VCaP (cell line): ENCODE results near the gene ATG4C.

ENCODE experiments used
- H3K27ac ChIP-seq: fragments of 450-650 bp; 2 replicates; pipeline ENCODE4 v1.5.1; 2017
- TF ChIP-seq, protein P1 (sequence below): fragments of 450-650 bp; conservative IDR thresholded peaks from 2 replicates; pipeline ENCODE4 v1.5.1; 2017; ENCODE audit warnings: mild to moderate bottlenecking, moderate library complexity

ATG4C gene

DNA sequence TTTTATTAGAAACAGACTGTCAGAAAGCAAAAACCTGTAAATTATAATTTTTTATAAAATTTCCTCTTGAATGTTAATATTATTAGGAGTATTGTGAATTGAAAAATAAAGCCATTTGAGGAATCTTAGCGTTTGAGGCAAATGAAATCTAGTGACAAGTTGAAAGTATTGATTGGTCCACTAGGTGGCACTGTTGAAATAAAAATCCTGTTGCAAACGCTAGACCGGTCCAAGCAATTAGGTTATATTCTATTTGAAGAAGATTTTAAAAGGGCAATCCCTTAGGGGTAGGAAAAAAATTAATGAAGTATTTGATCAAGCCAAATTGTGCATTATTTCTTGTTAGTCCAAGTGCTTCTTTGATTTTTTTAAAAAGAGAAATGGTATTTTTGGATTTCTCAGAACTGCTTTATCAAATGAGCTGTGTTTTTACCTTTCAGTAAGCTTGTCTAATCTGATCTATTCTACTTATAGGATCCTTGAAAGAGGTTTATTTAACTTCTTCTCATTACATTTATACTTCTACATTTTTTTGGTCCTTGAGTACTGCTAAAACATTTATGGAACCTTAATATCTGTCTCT, 57.7 kb downstream of the ATG4C start:
- TF ChIP-seq, protein P1, sequence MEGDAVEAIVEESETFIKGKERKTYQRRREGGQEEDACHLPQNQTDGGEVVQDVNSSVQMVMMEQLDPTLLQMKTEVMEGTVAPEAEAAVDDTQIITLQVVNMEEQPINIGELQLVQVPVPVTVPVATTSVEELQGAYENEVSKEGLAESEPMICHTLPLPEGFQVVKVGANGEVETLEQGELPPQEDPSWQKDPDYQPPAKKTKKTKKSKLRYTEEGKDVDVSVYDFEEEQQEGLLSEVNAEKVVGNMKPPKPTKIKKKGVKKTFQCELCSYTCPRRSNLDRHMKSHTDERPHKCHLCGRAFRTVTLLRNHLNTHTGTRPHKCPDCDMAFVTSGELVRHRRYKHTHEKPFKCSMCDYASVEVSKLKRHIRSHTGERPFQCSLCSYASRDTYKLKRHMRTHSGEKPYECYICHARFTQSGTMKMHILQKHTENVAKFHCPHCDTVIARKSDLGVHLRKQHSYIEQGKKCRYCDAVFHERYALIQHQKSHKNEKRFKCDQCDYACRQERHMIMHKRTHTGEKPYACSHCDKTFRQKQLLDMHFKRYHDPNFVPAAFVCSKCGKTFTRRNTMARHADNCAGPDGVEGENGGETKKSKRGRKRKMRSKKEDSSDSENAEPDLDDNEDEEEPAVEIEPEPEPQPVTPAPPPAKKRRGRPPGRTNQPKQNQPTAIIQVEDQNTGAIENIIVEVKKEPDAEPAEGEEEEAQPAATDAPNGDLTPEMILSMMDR: peak; percentile 71
- H3K27ac ChIP-seq: no peak overlapping the region

DNA sequence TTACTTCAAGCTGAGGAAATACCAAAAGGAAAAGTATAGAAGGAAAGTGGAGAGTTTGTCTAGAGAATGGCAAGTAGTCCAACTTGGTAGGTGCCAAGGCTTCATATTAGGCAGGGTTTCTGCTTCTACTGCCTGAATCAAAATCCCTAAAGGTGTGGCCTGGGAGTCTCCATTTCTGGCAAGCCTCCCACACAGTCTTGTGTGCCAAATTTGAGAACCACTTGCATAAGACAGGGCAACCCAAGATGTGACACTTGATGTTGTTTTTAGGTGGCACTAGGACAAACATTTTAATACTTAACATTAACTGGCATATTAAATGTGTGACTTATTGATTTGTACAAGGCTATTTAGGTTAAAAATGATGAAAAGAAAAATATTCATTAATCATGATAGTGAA, 60.1 kb downstream of the ATG4C start:
- TF ChIP-seq, protein P1: no peak
- H3K27ac ChIP-seq: no peak overlapping the region

DNA sequence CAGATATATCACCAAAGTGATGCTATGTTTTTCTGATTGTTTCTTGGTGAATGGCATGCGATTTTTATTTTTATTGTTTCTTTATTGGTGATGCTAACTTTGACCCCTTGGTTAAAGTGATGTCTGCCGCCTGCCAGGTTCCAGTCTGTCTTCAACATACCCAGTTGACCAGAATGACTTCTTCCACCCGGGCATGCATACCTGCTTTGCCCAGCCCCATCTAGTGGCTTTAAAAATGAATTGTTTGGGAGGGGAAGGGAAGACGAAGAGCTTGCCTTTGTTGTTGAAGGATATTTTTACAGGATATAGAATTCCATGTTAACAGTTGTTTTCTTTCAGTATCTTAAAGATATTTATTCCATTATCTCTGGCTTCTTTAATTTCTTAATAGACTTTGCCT, 65.1 kb downstream of the ATG4C start:
- no peak overlapping the region for H3K27ac ChIP-seq
- TF ChIP-seq, protein P1: peak; percentile 74

DNA sequence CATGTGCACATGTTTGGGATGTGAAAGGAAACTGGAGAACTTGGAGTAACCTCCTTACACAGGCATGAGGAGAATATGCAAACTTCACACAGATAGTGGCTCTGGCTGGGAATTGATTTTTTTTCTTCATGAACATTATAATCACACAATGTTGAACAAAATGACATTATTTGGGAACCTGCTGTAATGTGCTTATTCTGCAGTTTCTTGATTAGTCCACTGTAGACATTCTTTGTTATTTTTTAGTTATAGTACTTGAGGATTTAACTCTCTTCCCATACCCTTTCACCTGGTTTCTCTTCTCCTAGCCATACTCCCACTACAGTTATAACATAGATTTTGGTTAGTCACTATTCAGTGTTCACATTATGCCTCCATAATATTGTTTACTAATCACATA, 68.3 kb downstream of the ATG4C start:
- TF ChIP-seq, protein P1: no peak
- no peak overlapping the region for H3K27ac ChIP-seq

DNA sequence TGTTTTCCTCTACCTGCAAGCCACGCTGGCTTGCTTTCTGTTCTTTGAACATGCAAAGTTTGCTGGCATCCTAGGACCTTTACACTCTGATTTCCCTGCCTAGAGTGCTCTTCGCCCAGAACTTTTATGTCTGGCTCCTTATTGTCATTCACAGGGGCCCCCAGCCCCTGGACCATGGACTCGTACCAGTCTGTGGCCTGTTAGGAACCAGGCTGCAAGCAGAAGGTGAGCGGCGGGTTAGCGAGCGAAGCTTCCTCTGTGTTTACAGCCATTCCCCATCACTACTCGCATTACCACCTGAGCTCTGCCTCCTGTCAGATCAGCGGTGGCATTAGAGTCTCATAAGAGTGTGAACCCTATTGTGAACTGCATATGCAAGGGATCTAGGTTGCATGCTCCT, 73.0 kb downstream of the ATG4C start:
- TF ChIP-seq, protein P1: no peak
- no peak overlapping the region for H3K27ac ChIP-seq

DNA sequence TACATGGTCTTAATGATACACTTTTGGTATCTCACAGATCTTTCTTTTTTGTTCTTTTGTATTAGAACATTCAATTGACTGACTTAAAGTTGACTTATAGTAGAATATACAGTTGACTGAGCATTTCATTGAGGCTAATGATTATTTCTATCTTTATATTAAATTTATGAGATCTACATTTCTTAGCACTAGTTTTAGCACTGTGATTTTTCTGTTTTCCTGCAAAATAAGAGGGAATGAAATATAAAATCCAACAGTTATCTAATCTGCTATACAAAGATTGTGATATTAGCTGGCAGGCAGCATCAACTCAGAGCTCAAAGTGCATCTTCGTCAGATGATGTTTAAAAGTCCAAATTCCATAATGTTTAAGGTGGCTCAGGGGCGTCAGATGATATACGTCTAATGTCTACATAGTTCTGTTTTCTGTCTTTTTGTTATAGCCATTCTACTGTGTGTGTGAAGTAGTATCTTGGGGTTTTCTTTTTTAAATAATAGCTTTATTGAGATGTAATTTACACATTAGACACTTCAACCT, 85.4 kb downstream of the ATG4C start:
- H3K27ac ChIP-seq: no peak overlapping the region
- TF ChIP-seq, protein P1: no peak

DNA sequence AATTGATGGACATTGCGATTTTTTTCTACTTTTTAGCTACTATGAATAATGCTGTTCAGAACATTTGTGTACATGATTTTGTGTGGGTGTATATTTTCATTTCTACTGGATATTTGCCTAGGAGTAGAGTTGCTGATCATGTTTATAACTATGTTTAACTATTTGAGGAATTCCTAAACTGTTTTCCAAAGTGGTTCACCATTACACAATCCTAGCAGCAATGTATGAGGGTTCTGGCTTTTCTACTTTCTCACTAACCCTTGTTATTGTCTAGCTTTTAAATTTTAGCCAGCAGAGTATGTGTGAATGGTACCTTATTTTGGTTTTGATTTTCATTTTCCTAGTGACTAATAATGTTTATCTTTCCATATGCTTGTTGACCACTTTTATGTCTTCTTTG, 86.2 kb downstream of the ATG4C start:
- H3K27ac ChIP-seq: no peak overlapping the region
- TF ChIP-seq, protein P1: no peak
